ENCODE data around the gene CCNF. TPM values are rescaled to one million over a fixed set of nuclear protein-coding genes. Genes with fewer than 3 reads are reported as not detected.
A peak's percentile ranks its signal among the peaks of the same experiment; 100 is the strongest.
"Not testable (repeated sequence)": the region's sequence is repeated elsewhere in the genome, so short reads cannot be mapped to it uniquely, and the experiment has no call there.

The CCNF gene
- total RNA-seq, 1 donor from 2014 or later, result 1.1 TPM

- ATAC-seq (no peak), DNase-seq (no peak)
- intact Hi-C loops (cut with micrococcal nuclease), result no loop called here
Measured at GRCh38 chr16:2426941-2427361, 2.3 kb upstream of the CCNF start.

GRCh38 chr16:2427526-2427925, 1.7 kb upstream of the CCNF start:
- ATAC-seq (no peak), DNase-seq (no peak)
- intact Hi-C loops (cut with micrococcal nuclease), result no loop called here

- no peak for DNase-seq
- peak; percentile 38 for ATAC-seq
- intact Hi-C loops (cut with micrococcal nuclease), result no loop called here
Measured at GRCh38 chr16:2428051-2428783, 1.0 kb upstream of the CCNF start.

- intact Hi-C loops (cut with micrococcal nuclease), result no loop called here
- DNase-seq (no peak), ATAC-seq (peak; percentile 53)
Measured at GRCh38 chr16:2428784-2429033, 538 bp upstream of the CCNF start.

GRCh38 chr16:2429771-2430663, 770 bp downstream of the CCNF start:
- peak; percentile 6 for ATAC-seq
- intact Hi-C loops (cut with micrococcal nuclease), result no loop called here
- DNase-seq, result no peak

- DNase-seq (no peak), ATAC-seq (no peak)
- intact Hi-C loops (cut with micrococcal nuclease), result no loop called here
Measured at GRCh38 chr16:2432286-2432685, 3.0 kb downstream of the CCNF start.

- DNase-seq (no peak), ATAC-seq (no peak)
Measured at GRCh38 chr16:2432801-2433505, 3.7 kb downstream of the CCNF start.

GRCh38 chr16:2435236-2435635, 6.0 kb downstream of the CCNF start:
- DNase-seq, ATAC-seq: not testable (repeated sequence)

More at GRCh38 chr16:2432801-2433505, 3.7 kb downstream of the CCNF start:
- intact Hi-C loops (cut with micrococcal nuclease), result no loop called here

GRCh38 chr16:2436110-2436509, 6.9 kb downstream of the CCNF start:
- no peak for ATAC-seq
- intact Hi-C loops (cut with micrococcal nuclease), result no loop called here
- DNase-seq, result no peak

More at GRCh38 chr16:2435236-2435635, 6.0 kb downstream of the CCNF start:
- intact Hi-C loops (cut with micrococcal nuclease), result not testable (repeated sequence)

GRCh38 chr16:2437032-2437790, 8.0 kb downstream of the CCNF start:
- no peak for DNase-seq
- intact Hi-C loops (cut with micrococcal nuclease), result no loop called here
- no peak for ATAC-seq

GRCh38 chr16:2438121-2438520, 8.9 kb downstream of the CCNF start:
- no peak for DNase-seq

GRCh38 chr16:2439598-2439997, 10.4 kb downstream of the CCNF start:
- intact Hi-C loops (cut with micrococcal nuclease), result no loop called here
- no peak for DNase-seq
- no peak for ATAC-seq

More at GRCh38 chr16:2438121-2438520, 8.9 kb downstream of the CCNF start:
- no peak for ATAC-seq
- intact Hi-C loops (cut with micrococcal nuclease), result no loop called here

GRCh38 chr16:2441143-2441804, 12.0 kb downstream of the CCNF start:
- ATAC-seq; intact Hi-C loops (cut with micrococcal nuclease); DNase-seq: not testable (repeated sequence)

- intact Hi-C loops (cut with micrococcal nuclease), result no loop called here
- ATAC-seq (no peak), DNase-seq (no peak)
Measured at GRCh38 chr16:2443555-2443954, 14.3 kb downstream of the CCNF start.

- no peak for DNase-seq
- ATAC-seq, result no peak
- intact Hi-C loops (cut with micrococcal nuclease), result no loop called here
Measured at GRCh38 chr16:2447920-2448583, 18.8 kb downstream of the CCNF start.

- DNase-seq (no peak), ATAC-seq (no peak)
- intact Hi-C loops (cut with micrococcal nuclease), result no loop called here
Measured at GRCh38 chr16:2449118-2449517, 19.9 kb downstream of the CCNF start.

GRCh38 chr16:2450535-2450934, 21.3 kb downstream of the CCNF start:
- DNase-seq (no peak), ATAC-seq (no peak)
- intact Hi-C loops (cut with micrococcal nuclease), result no loop called here

- intact Hi-C loops (cut with micrococcal nuclease), result no loop called here
- DNase-seq, result no peak
- no peak for ATAC-seq
Measured at GRCh38 chr16:2450975-2451381, 21.7 kb downstream of the CCNF start.
